ENCODE results near the gene KY.

The KY gene

DNA sequence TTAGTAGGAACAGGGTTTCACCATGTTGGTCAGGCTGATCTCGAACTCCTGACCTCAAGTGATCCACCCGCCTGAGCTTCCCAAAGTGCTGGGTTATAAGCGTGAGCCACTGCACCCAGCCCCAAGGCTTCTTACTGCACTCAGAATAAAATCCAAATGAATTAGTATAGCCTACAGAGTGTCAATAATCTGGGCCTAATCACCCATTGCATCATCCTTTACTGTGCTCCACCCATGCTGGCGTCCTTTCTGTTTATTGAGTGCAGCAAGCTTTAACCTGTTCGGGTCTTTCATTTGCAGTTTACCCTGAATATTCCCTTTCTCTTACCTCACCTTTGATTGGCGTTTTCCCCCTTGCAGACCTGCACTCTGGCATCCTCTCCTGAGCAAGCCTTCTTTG, 87.2 kb downstream of the KY start:
- TF ChIP-seq CTCF (IDR thresholded peaks at IDR 0.05; ENCODE audit: low read depth, low read length), result no peak
- DNase-seq (ENCODE audit: extremely low read depth, low read depth), result no peak

GRCh38 chr3:134562055-134562454, 88.8 kb downstream of the KY start:
- no peak for TF ChIP-seq CTCF (IDR thresholded peaks at IDR 0.05; ENCODE audit: low read depth, low read length)
- DNase-seq (ENCODE audit: extremely low read depth, low read depth), result no peak

- no peak for TF ChIP-seq CTCF (IDR thresholded peaks at IDR 0.05; ENCODE audit: low read depth, low read length)
- no peak for DNase-seq (ENCODE audit: extremely low read depth, low read depth)
These were observed 91.2 kb downstream of the KY start for GRCh38 chr3:134559591-134559990.
